ENCODE data around the gene LCNL1. TPM values are rescaled to one million over a fixed set of nuclear protein-coding genes. Genes with fewer than 3 reads are reported as not detected.
A peak's percentile ranks its signal among the peaks of the same experiment; 100 is the strongest.

Gene LCNL1
- total and polyA plus RNA-seq, 2 donors (not counting 1 experiment from before 2014, with no cell fraction given): not detected

GRCh38 chr9:137028263-137029057 is 45.7 kb downstream of the LCNL1 start:
- WGBS (ENCODE audit: insufficient coverage): under 1% methylated on average over 98 of the region's 98 CpGs
- H3K9me3 Mint-ChIP-seq (ENCODE audit: insufficient read depth): no peaks in the 10 kb centered on the region
- DNase-seq (peak; percentile 85), ATAC-seq (ENCODE audit: low read depth) (peak; percentile 53)
- no peaks in the 10 kb centered on the region for H3K27me3 Mint-ChIP-seq
- Histone ChIP-seq H3K79me2 (ENCODE audit: control insufficient read depth, insufficient read depth, low read length) (peaks cover 12% of the 10 kb centered on the region), H2AFZ (ENCODE audit: insufficient read depth, low read depth, low read length, poor library complexity, severe bottlenecking) (peak overlapping the region; percentile 83), H4K20me1 (ENCODE audit: control insufficient read depth, insufficient read depth, low read length, poor library complexity, severe bottlenecking) (peaks cover 11% of the 10 kb centered on the region), H3K36me3 (replicated peaks in 1 of 2; ENCODE audit: control extremely low read depth in 1 of 2, control insufficient read depth in 1 of 2, extremely low read depth in 1 of 2, insufficient read depth in 2 of 2, low read length in 1 of 2) (no peaks in the 10 kb centered on the region), H3K4me1 (ENCODE audit: control insufficient read depth in 2 of 2, insufficient read depth in 2 of 2, low read length in 2 of 2) (peaks cover 55 to 71% of the 10 kb centered on the region in 2 donors), H3K27me3 (replicated peaks in 1 of 4; ENCODE audit: control extremely low read depth in 1 of 4, control insufficient read depth in 3 of 4, insufficient read depth in 4 of 4, low read length in 3 of 4) (no peaks in the 10 kb centered on the region), H3K9ac (ENCODE audit: low read length) (peak overlapping the region; percentile 70), H3K9me3 (ENCODE audit: control extremely low read depth in 1 of 3, control insufficient read depth in 2 of 3, insufficient read depth in 1 of 3, low read length in 2 of 3) (peaks cover 0 to 7% (median 0%) of the 10 kb centered on the region in 3 donors), H3K4me3 (ENCODE audit: control extremely low read depth in 1 of 5, extremely low read depth in 1 of 5, insufficient read depth in 1 of 5, low read depth in 2 of 5, low read length in 4 of 5) (peak overlapping the region in 4 of 5 experiments; percentile 64 to 77 (median 66)), H3K4me2 (replicated peaks; ENCODE audit: low read depth, low read length, poor library complexity, severe bottlenecking) (peak overlapping the region; percentile 100), H3K27ac (ENCODE audit: low read length in 2 of 2) (peak overlapping the region in 1 of 2 donors; percentile 24)
- ChIA-PET POLR2A (interaction anchor here (0.9 to 3.0 kb wide), 4 partner anchors 32 to 195 kb away, joined by 3 to 19 read pairs (median 5); partner anchors contain the start of genes CLIC3 and PAXX), CTCF (interaction anchor here (0.6 to 5.9 kb wide), 37 partner anchors 9 to 262 kb away, joined by 3 to 49 read pairs (median 5); partner anchors contain the start of genes AJM1, C8G, CLIC3 and CYSRT1)
- H3K4me3 Mint-ChIP-seq: peak overlapping the region; percentile 90
- peaks cover 61% of the 10 kb centered on the region for H3K4me1 Mint-ChIP-seq
- intact Hi-C loops (cut with micrococcal nuclease): loop anchor here (1.0 to 2.0 kb wide), 2 partner anchors 36 to 241 kb away; partner anchors contain the start of gene PAXX
- TF ChIP-seq EZH2 (IDR thresholded peaks at IDR 0.05; ENCODE audit: borderline replicate concordance, insufficient read depth, low read depth, low read length, poor library complexity, severe bottlenecking) (no peak), CTCF (IDR thresholded peaks at IDR 0.05) (no peak)
- H3K27ac Mint-ChIP-seq: peak overlapping the region; percentile 74
